ENCODE data around the gene CHORDC1.

GRCh38 chr11:90257158-90257525 is 34.3 kb upstream of the CHORDC1 start:
- TF ChIP-seq POLR2AphosphoS5 (IDR thresholded peaks at IDR 0.05; ENCODE audit: borderline replicate concordance, low read depth, low read length) (no peak), EZH2 (IDR thresholded peaks at IDR 0.05) (no peak)

Measured in SK-N-MC (cell line).